Tibial nerve (tissue), 4 donors: Measurements from ENCODE around the gene KCNQ1. TPM values are rescaled to one million over a fixed set of nuclear protein-coding genes. Genes with fewer than 3 reads are reported as not detected.

Experiments used
- DNase-seq, 2 donors: peaks; one replicate each; pipeline ENCODE4 v3.0.0-alpha.2; 2019; ENCODE audit warnings: low spot score in 2 of 2
- H3K27ac ChIP-seq, 4 donors: fragments of 200-600 bp; sonication (generic) in 3 of 4; one replicate each; pipeline ENCODE4 v1.5.1; 2017 to 2019; ENCODE audit warnings: mild to moderate bottlenecking in 1 of 4
- H3K27me3 ChIP-seq, 2 donors: fragments of 200-600 bp; sonication (generic) in 1 of 2; one replicate each; pipeline versions ENCODE4 v1.5.1 to v1.6.0; 2017 to 2019
- H3K36me3 ChIP-seq, 3 donors: fragments of 200-600 bp; sonication (generic); one replicate each; pipeline ENCODE4 v1.5.1; 2018 to 2019
- H3K4me1 ChIP-seq, 4 donors: fragments of 200-600 bp; sonication (generic) in 3 of 4; one replicate each; pipeline ENCODE4 v1.5.1; 2017 to 2019
- H3K4me3 ChIP-seq, 4 donors: fragments of 200-600 bp; sonication (generic) in 3 of 4; one replicate each; pipeline ENCODE4 v1.5.1; 2017 to 2019; ENCODE audit warnings: mild to moderate bottlenecking in 1 of 4, moderate library complexity in 1 of 4
- H3K9me3 ChIP-seq, 4 donors: fragments of 200-600 bp; sonication (generic) in 3 of 4; one replicate each; pipeline ENCODE4 v1.5.1; 2017 to 2019
- CTCF ChIP-seq, 5 experiments: fragments of 200-600 bp in 3 of 5; fragments of 450-650 bp in 2 of 5; sonication (generic) in 3 of 5; IDR thresholded peaks; one replicate each; pipeline ENCODE4 v1.5.1; 2016 to 2019; ENCODE audit warnings: antibody characterized with exemption in 5 of 5, mild to moderate bottlenecking in 3 of 5, moderate library complexity in 2 of 5
- EP300 ChIP-seq, 2 donors: sonication (generic); formaldehyde crosslinking; IDR thresholded peaks; one replicate each; pipeline ENCODE4 v1.6.1; 2017; ENCODE audit warnings: antibody characterized with exemption in 2 of 2, mild to moderate bottlenecking in 1 of 2
- POLR2A ChIP-seq, 2 donors: fragments of 450-650 bp; IDR thresholded peaks; one replicate each; pipeline ENCODE4 v1.6.1; 2017; ENCODE audit warnings: antibody characterized with exemption in 2 of 2, mild to moderate bottlenecking in 2 of 2, moderate library complexity in 2 of 2
- WGBS, 2 donors: methylation state at CpG; one replicate each; pipeline ENCODE4 v1.1.5; 2018; 5-methylcytosine and 5-hydroxymethylcytosine counted together
- total RNA-seq, 4 donors: library from RNA; depleted of rRNA; stranded (reverse); fragments of >200 nt; gene quantifications; one replicate each; pipeline ENCODE4 v1.1.0, GENCODE V29; 2016

KCNQ1 gene
- total RNA-seq, 4 donors from 2014 or later, result 3.5 to 11.4 (median 7.5) TPM

GRCh38 chr11:2828585-2829330 lies 383.9 kb downstream of the KCNQ1 start:
- no peak for DNase-seq
- TF ChIP-seq POLR2A (IDR thresholded peaks at IDR 0.05) (no peak), CTCF (IDR thresholded peaks at IDR 0.05) (no peak), EP300 (IDR thresholded peaks at IDR 0.05) (no peak)
- WGBS, 2 donors, result 66 to 73% methylated on average over 4 of the region's 4 CpGs
- no peak overlapping the region for H3K27ac ChIP-seq
- H3K27me3 ChIP-seq, result no peaks in the 10 kb centered on the region
- H3K4me3 ChIP-seq, result no peak overlapping the region
- H3K36me3 ChIP-seq, result no peaks in the 10 kb centered on the region
- peaks cover 0 to 22% (median 4%) of the 10 kb centered on the region in 4 donors for H3K9me3 ChIP-seq
- H3K4me1 ChIP-seq, result peaks cover 0 to 31% (median 19%) of the 10 kb centered on the region in 4 donors

GRCh38 chr11:2830030-2830812 lies 385.4 kb downstream of the KCNQ1 start:
- H3K4me3 ChIP-seq, result no peak overlapping the region
- 90 to 94% methylated on average over 8 of the region's 8 CpGs for WGBS, 2 donors
- peaks cover 0 to 22% (median 4%) of the 10 kb centered on the region in 4 donors for H3K9me3 ChIP-seq
- TF ChIP-seq EP300 (IDR thresholded peaks at IDR 0.05) (no peak), POLR2A (IDR thresholded peaks at IDR 0.05) (no peak), CTCF (IDR thresholded peaks at IDR 0.05) (no peak)
- H3K36me3 ChIP-seq, result no peaks in the 10 kb centered on the region
- no peaks in the 10 kb centered on the region for H3K27me3 ChIP-seq
- no peak for DNase-seq
- no peak overlapping the region for H3K27ac ChIP-seq
- peaks cover 0 to 19% (median 12%) of the 10 kb centered on the region in 4 donors for H3K4me1 ChIP-seq

- Histone ChIP-seq H3K9me3 (peaks cover 0 to 22% (median 4%) of the 10 kb centered on the region in 4 donors), H3K4me1 (peaks cover 0 to 13% (median 6%) of the 10 kb centered on the region in 4 donors), H3K4me3 (no peak overlapping the region), H3K27me3 (no peaks in the 10 kb centered on the region), H3K36me3 (no peaks in the 10 kb centered on the region), H3K27ac (no peak overlapping the region)
- no peak for DNase-seq
- 100% methylated on average over 4 to 7 of the region's 8 CpGs for WGBS, 2 donors
- TF ChIP-seq POLR2A (IDR thresholded peaks at IDR 0.05) (no peak), CTCF (IDR thresholded peaks at IDR 0.05) (no peak), EP300 (IDR thresholded peaks at IDR 0.05) (no peak)
Observed at GRCh38 chr11:2830886-2831285, 386.1 kb downstream of the KCNQ1 start.

GRCh38 chr11:2831781-2832532 lies 387.1 kb downstream of the KCNQ1 start:
- no peak for TF ChIP-seq EP300 (IDR thresholded peaks at IDR 0.05)
- TF ChIP-seq CTCF (IDR thresholded peaks at IDR 0.05), result no peak
- TF ChIP-seq POLR2A (IDR thresholded peaks at IDR 0.05), result no peak
- Histone ChIP-seq H3K27ac (no peak overlapping the region), H3K36me3 (no peaks in the 10 kb centered on the region), H3K9me3 (peaks cover 0 to 22% (median 4%) of the 10 kb centered on the region in 4 donors), H3K27me3 (no peaks in the 10 kb centered on the region), H3K4me3 (no peak overlapping the region), H3K4me1 (peaks cover 0 to 10% (median 1%) of the 10 kb centered on the region in 4 donors)
- WGBS, 2 donors, result 82 to 100% methylated on average over 1 to 11 of the region's 14 CpGs
- no peak for DNase-seq
